Endothelial cell of umbilical vein (primary cell): ENCODE results near the gene TREH. TPM values are rescaled to one million over a fixed set of nuclear protein-coding genes. Genes with fewer than 3 reads are reported as not detected.

Experiments
- BruUV-seq: library from RNA; stranded (reverse); fragments of 400-500 nt; replicated peaks from 2 replicates; lab custom pipeline; 2021; lab: Mats Ljungman, UMichigan
- CTCF ChIA-PET: fragments of 300-600, 350-600 bp; sonication (Branson Sonifier 250); formaldehyde crosslinking; loops from one replicate; lab custom pipeline; 2021; ENCODE audit warnings: antibody characterized with exemption, inconsistent platforms; lab: Charles Lee
- POLR2A ChIA-PET: fragments of 300-600, 350-600 bp; sonication (Branson Sonifier 250); formaldehyde crosslinking; loops from one replicate; lab custom pipeline; 2021; ENCODE audit warnings: antibody characterized with exemption, inconsistent platforms; lab: Charles Lee
- DNase-seq: peaks from one replicate; pipeline ENCODE4 v3.0.0-alpha.2; 2011; ENCODE audit warnings: low read depth, low spot score
- FAIRE-seq: peaks from 2 replicates; lab custom pipeline; 2011; peaks lifted over from hg19 to GRCh38; lab: Jason Lieb, UNC
- H2AFZ ChIP-seq: 2 replicates; pipeline ENCODE4 v1.6.0; 2012; ENCODE audit warnings: low read depth, low read length, control low read depth, inconsistent platforms
- H3K27ac ChIP-seq: 2 replicates; pipeline ENCODE4 v1.5.1; 2011; ENCODE audit warnings: low read depth, mild to moderate bottlenecking, control low read depth, low read length, moderate library complexity; ENCODE audit not compliant: insufficient read depth
- H3K27me3 ChIP-seq, 2 experiments: 2 replicates each; pipeline versions ENCODE4 v1.6.0 to v1.6.1; 2011; ENCODE audit warnings: low read length in 2 of 2, mixed read lengths in 1 of 2; ENCODE audit not compliant: control insufficient read depth in 2 of 2, insufficient read depth in 2 of 2
- H3K36me3 ChIP-seq, 2 experiments: 2 replicates in 1 of 2; 3 replicates in 1 of 2; pipeline ENCODE4 v1.5.1; 2011; ENCODE audit warnings: low read length in 2 of 2, mild to moderate bottlenecking in 1 of 2, moderate library complexity in 1 of 2; ENCODE audit not compliant: control insufficient read depth in 2 of 2, insufficient read depth in 2 of 2; ENCODE audit errors: extremely low read depth in 1 of 2
- H3K4me1 ChIP-seq: 3 replicates; pipeline ENCODE4 v1.5.1; 2011; ENCODE audit warnings: mild to moderate bottlenecking, low read length; ENCODE audit not compliant: control insufficient read depth, insufficient read depth; ENCODE audit errors: extremely low read depth
- H3K4me2 ChIP-seq: 2 replicates; pipeline ENCODE4 v1.6.1; 2011; ENCODE audit warnings: low read length, control low read depth, mixed read lengths; ENCODE audit not compliant: insufficient read depth
- H3K4me3 ChIP-seq, 3 experiments: fragments of 200-600 bp in 1 of 3; sonication (generic), shearing (Covaris generic) in 1 of 3; replicated peaks in 1 of 3; 2 replicates each; pipeline ENCODE4 v1.5.1; 2011 to 2016; ENCODE audit warnings: control low read depth in 3 of 3, low read length in 3 of 3, mild to moderate bottlenecking in 2 of 3, inconsistent platforms in 1 of 3, low read depth in 1 of 3, moderate library complexity in 1 of 3; ENCODE audit not compliant: insufficient read depth in 1 of 3
- H3K79me2 ChIP-seq: 2 replicates; pipeline ENCODE4 v1.6.0; 2012; ENCODE audit warnings: low read length, inconsistent platforms; ENCODE audit not compliant: control insufficient read depth, insufficient read depth
- H3K9ac ChIP-seq: replicated peaks from 2 replicates; pipeline ENCODE3; 2011; ENCODE audit warnings: low read length, control low read depth; ENCODE audit not compliant: insufficient read depth; ENCODE audit errors: extremely low read depth
- H3K9me1 ChIP-seq: replicated peaks from 3 replicates; pipeline ENCODE4 v1.6.0; 2011; ENCODE audit warnings: mild to moderate bottlenecking, low read length; ENCODE audit not compliant: control insufficient read depth, insufficient read depth; ENCODE audit errors: extremely low read depth
- H3K9me3 ChIP-seq: replicated peaks from 2 replicates; pipeline ENCODE4 v1.5.1; 2012; ENCODE audit warnings: low read length, inconsistent platforms; ENCODE audit not compliant: control insufficient read depth, insufficient read depth
- H4K20me1 ChIP-seq: replicated peaks from 2 replicates; pipeline ENCODE3; 2011; ENCODE audit warnings: mild to moderate bottlenecking, low read length; ENCODE audit not compliant: control insufficient read depth, insufficient read depth; ENCODE audit errors: extremely low read depth
- EZH2 ChIP-seq: IDR thresholded peaks from 2 replicates; pipeline ENCODE4 v1.6.1; 2012; ENCODE audit warnings: borderline replicate concordance, low read depth, mild to moderate bottlenecking, moderate library complexity, low read length, inconsistent platforms; ENCODE audit not compliant: severe bottlenecking
- FOS ChIP-seq: IDR thresholded peaks from 2 replicates; pipeline ENCODE4 v1.6.1; 2011; ENCODE audit warnings: mild to moderate bottlenecking, low read length, moderate library complexity, borderline replicate concordance; ENCODE audit not compliant: insufficient read depth
- GATA2 ChIP-seq: IDR thresholded peaks from 2 replicates; pipeline ENCODE4 v1.7.0; 2011; ENCODE audit warnings: low read depth, mild to moderate bottlenecking, moderate library complexity, mixed read lengths, low read length; ENCODE audit not compliant: insufficient read length, insufficient read depth
- JUN ChIP-seq: IDR thresholded peaks from 2 replicates; pipeline ENCODE4 v1.6.1; 2011; ENCODE audit warnings: borderline replicate concordance, low read depth; ENCODE audit not compliant: insufficient read length, insufficient read depth
- MYC ChIP-seq: IDR thresholded peaks from one replicate; pipeline ENCODE4 v1.6.1; 2011; ENCODE audit warnings: mild to moderate bottlenecking, low read depth, low read length
- POLR2A ChIP-seq: IDR thresholded peaks from 2 replicates; pipeline ENCODE4 v1.6.1; 2012; ENCODE audit warnings: low read depth, mild to moderate bottlenecking, control low read depth, low read length
- POLR2AphosphoS5 ChIP-seq: IDR thresholded peaks from 2 replicates; pipeline ENCODE4 v1.6.1; 2012; ENCODE audit warnings: low read depth, mild to moderate bottlenecking, control low read depth, low read length, moderate library complexity; ENCODE audit not compliant: insufficient read depth
- dilution Hi-C: fragments of 300-500 bp; cut with MboI; formaldehyde crosslinking; loops from one replicate; pipeline ENCODE4 v1.15.0; 2019; ENCODE audit warnings: low sequenced_read_pairs; ENCODE audit not compliant: extremely low pct_ligation_motif_present
- intact Hi-C: fragments of 100-400 bp; cut with micrococcal nuclease; formaldehyde crosslinking; loops from one replicate; pipeline ENCODE4 v1.10.0; 2022
- polyA plus RNA-seq, 4 experiments: library from polyadenylated mRNA; depleted of rRNA in 3 of 4; stranded (reverse) in 3 of 4; unstranded in 1 of 4; fragments of >200 nt; gene quantifications; 2 replicates each; pipeline versions ENCODE4 v1.2.1 to v1.2.3, GENCODE V29; 2011 to 2012; ENCODE audit warnings: missing spikeins in 1 of 4
- total RNA-seq: library from RNA; stranded (reverse); gene quantifications from 2 replicates; pipeline ENCODE4 v1.2.3, GENCODE V29; 2021
- TF ChIP-seq, protein P1 (sequence below), 2 donors: IDR thresholded peaks; 1 replicate in 1 of 2; 2 replicates in 1 of 2; pipeline ENCODE4 v1.5.1; 2011; ENCODE audit warnings: low read length in 2 of 2, mild to moderate bottlenecking in 2 of 2, moderate library complexity in 2 of 2, control low read depth in 1 of 2, inconsistent platforms in 1 of 2, low read depth in 1 of 2; ENCODE audit not compliant: insufficient read depth in 1 of 2; ENCODE audit errors: extremely low read depth in 1 of 2
- TF ChIP-seq, protein P2 (sequence below): IDR thresholded peaks from 2 replicates; pipeline ENCODE4 v1.6.1; 2011; ENCODE audit not compliant: insufficient read depth, insufficient read length

The TREH gene
- total and polyA plus RNA-seq, 2 donors (not counting 3 experiments of a cell fraction or from before 2014, with no cell fraction given): not detected

- TF ChIP-seq MYC (no peak), POLR2AphosphoS5 (no peak), JUN (no peak), FOS (no peak), GATA2 (no peak), POLR2A (no peak), EZH2 (no peak)
- TF ChIP-seq, protein P1, sequence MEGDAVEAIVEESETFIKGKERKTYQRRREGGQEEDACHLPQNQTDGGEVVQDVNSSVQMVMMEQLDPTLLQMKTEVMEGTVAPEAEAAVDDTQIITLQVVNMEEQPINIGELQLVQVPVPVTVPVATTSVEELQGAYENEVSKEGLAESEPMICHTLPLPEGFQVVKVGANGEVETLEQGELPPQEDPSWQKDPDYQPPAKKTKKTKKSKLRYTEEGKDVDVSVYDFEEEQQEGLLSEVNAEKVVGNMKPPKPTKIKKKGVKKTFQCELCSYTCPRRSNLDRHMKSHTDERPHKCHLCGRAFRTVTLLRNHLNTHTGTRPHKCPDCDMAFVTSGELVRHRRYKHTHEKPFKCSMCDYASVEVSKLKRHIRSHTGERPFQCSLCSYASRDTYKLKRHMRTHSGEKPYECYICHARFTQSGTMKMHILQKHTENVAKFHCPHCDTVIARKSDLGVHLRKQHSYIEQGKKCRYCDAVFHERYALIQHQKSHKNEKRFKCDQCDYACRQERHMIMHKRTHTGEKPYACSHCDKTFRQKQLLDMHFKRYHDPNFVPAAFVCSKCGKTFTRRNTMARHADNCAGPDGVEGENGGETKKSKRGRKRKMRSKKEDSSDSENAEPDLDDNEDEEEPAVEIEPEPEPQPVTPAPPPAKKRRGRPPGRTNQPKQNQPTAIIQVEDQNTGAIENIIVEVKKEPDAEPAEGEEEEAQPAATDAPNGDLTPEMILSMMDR (IDR thresholded peaks at IDR 0.05; ENCODE audit: extremely low read depth in 1 of 2, insufficient read depth in 1 of 2, low read depth in 1 of 2, low read length in 2 of 2): no peak
- TF ChIP-seq, protein P2, sequence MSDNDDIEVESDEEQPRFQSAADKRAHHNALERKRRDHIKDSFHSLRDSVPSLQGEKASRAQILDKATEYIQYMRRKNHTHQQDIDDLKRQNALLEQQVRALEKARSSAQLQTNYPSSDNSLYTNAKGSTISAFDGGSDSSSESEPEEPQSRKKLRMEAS: no peak
- Histone ChIP-seq H2AFZ (no peak overlapping the region), H3K9ac (no peak overlapping the region), H3K36me3 (peaks cover 38 to 72% of the 10 kb centered on the region in 2 experiments), H4K20me1 (no peaks in the 10 kb centered on the region), H3K4me1 (no peaks in the 10 kb centered on the region), H3K4me2 (no peak overlapping the region), H3K4me3 (no peak overlapping the region), H3K9me1 (no peaks in the 10 kb centered on the region), H3K9me3 (no peaks in the 10 kb centered on the region), H3K27ac (no peak overlapping the region), H3K79me2 (peaks cover 7% of the 10 kb centered on the region), H3K27me3 (no peaks in the 10 kb centered on the region)
- FAIRE-seq (no peak), DNase-seq (no peak)
- dilution Hi-C loops: no loop called here
- intact Hi-C loops: no loop called here
- no TSS peak for BruUV-seq
- ChIA-PET POLR2A (interaction anchor here (0.7 kb wide), 1 partner anchor 426 kb away, joined by 5 read pairs; no protein-coding TSS in a partner anchor), CTCF (interaction anchor here (1.1 kb wide), 2 partner anchors 10 to 51 kb away, joined by 3 read pairs; no protein-coding TSS in a partner anchor)
Observed at GRCh38 chr11:118646393-118646792, 33.1 kb downstream of the TREH start.
